Gastrocnemius medialis (tissue), 4 donors: Measurements from ENCODE around the gene MLPH.

Experiments used
- POLR2A ChIP-seq, 2 donors: fragments of 450-650 bp; IDR thresholded peaks; one replicate each; pipeline ENCODE4 v1.6.1; 2017; ENCODE audit warnings: antibody characterized with exemption in 2 of 2, mild to moderate bottlenecking in 2 of 2, moderate library complexity in 2 of 2
- TF ChIP-seq, protein P1 (sequence below), 5 experiments: fragments of 450-650 bp in 3 of 5; fragments of 200-600 bp in 2 of 5; sonication (generic) in 2 of 5; IDR thresholded peaks in 4 of 5; conservative IDR thresholded peaks in 1 of 5; 1 replicate in 4 of 5; 2 replicates in 1 of 5; pipeline ENCODE4 v1.5.1; 2016 to 2019; ENCODE audit warnings: antibody characterized with exemption in 5 of 5, mild to moderate bottlenecking in 3 of 5, moderate library complexity in 3 of 5

DNA sequence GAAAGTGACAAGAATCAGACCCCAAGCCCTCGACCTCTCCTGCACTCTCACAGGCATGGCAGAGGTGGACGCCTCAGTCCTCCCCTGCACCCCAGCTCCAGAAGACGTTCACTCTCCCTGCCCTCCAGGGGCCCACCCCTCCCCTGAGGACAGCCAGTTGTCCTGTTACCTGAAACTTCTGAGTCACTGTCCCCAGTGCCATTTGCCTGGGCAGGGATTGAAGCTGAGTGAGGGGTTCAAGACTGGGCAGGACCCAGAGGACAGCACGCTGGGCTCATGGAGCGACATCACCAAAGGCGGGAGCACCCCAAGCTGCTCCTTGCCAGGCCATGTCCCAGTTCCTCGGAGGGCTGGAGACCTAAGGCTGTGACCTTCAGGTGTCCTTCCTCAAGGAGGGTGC, 38.9 kb upstream of the MLPH start:
- TF ChIP-seq, protein P1, sequence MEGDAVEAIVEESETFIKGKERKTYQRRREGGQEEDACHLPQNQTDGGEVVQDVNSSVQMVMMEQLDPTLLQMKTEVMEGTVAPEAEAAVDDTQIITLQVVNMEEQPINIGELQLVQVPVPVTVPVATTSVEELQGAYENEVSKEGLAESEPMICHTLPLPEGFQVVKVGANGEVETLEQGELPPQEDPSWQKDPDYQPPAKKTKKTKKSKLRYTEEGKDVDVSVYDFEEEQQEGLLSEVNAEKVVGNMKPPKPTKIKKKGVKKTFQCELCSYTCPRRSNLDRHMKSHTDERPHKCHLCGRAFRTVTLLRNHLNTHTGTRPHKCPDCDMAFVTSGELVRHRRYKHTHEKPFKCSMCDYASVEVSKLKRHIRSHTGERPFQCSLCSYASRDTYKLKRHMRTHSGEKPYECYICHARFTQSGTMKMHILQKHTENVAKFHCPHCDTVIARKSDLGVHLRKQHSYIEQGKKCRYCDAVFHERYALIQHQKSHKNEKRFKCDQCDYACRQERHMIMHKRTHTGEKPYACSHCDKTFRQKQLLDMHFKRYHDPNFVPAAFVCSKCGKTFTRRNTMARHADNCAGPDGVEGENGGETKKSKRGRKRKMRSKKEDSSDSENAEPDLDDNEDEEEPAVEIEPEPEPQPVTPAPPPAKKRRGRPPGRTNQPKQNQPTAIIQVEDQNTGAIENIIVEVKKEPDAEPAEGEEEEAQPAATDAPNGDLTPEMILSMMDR (IDR thresholded peaks at IDR 0.05 in 4 of 5, conservative IDR thresholded peaks at IDR 0.05 in 1 of 5): no peak
- TF ChIP-seq POLR2A (IDR thresholded peaks at IDR 0.05): no peak
